H9 (cell line): ENCODE results near the gene TSPEAR. TPM values are rescaled to one million over a fixed set of nuclear protein-coding genes. Genes with fewer than 3 reads are reported as not detected.

ENCODE experiments used
- DNase-seq: peaks from one replicate; pipeline ENCODE4 v3.0.0-alpha.2; 2017
- H2AFZ ChIP-seq: one replicate; pipeline ENCODE4 v1.6.1; 2013; ENCODE audit warnings: mild to moderate bottlenecking, low read length, control low read depth, moderate library complexity
- H2AK5ac ChIP-seq: 2 replicates; pipeline ENCODE4 v1.6.1; 2013; ENCODE audit warnings: low read length, control low read depth, mixed read lengths; ENCODE audit not compliant: insufficient read length
- H2BK120ac ChIP-seq: one replicate; pipeline ENCODE4 v1.6.1; 2013; ENCODE audit warnings: low read depth, mild to moderate bottlenecking, low read length, control low read depth, inconsistent platforms; ENCODE audit not compliant: poor library complexity, severe bottlenecking
- H2BK12ac ChIP-seq: 2 replicates; pipeline ENCODE4 v1.6.1; 2013; ENCODE audit warnings: low read length, control low read depth, mixed read lengths, low read depth; ENCODE audit not compliant: insufficient read length
- H2BK15ac ChIP-seq: 2 replicates; pipeline ENCODE4 v1.6.1; 2013; ENCODE audit warnings: low read depth, low read length, control low read depth
- H2BK20ac ChIP-seq: one replicate; pipeline ENCODE4 v1.6.1; 2013; ENCODE audit warnings: low read depth, mild to moderate bottlenecking, low read length, control low read depth, inconsistent platforms; ENCODE audit not compliant: poor library complexity, severe bottlenecking
- H2BK5ac ChIP-seq: 2 replicates; pipeline ENCODE4 v1.6.1; 2013; ENCODE audit warnings: low read length, control low read depth, mixed read lengths; ENCODE audit not compliant: insufficient read length
- H3K14ac ChIP-seq: 2 replicates; pipeline ENCODE4 v1.6.1; 2013; ENCODE audit warnings: low read length, control low read depth; ENCODE audit not compliant: insufficient read depth
- H3K18ac ChIP-seq: 2 replicates; pipeline ENCODE4 v1.6.1; 2013; ENCODE audit warnings: low read depth, mild to moderate bottlenecking, mixed read lengths, low read length, control low read depth; ENCODE audit not compliant: insufficient read length
- H3K23ac ChIP-seq: 2 replicates; pipeline ENCODE4 v1.6.1; 2013; ENCODE audit warnings: low read length, control low read depth, mixed read lengths, low read depth; ENCODE audit not compliant: insufficient read length
- H3K23me2 ChIP-seq: 2 replicates; pipeline ENCODE4 v1.6.1; 2013; ENCODE audit warnings: low read depth, mild to moderate bottlenecking, mixed read lengths, low read length, control low read depth; ENCODE audit not compliant: insufficient read length, poor library complexity, severe bottlenecking
- H3K27ac ChIP-seq: 2 replicates; pipeline ENCODE4 v1.5.1; 2013; ENCODE audit warnings: low read length, control low read depth, mixed read lengths, low read depth; ENCODE audit not compliant: insufficient read length
- H3K27me3 ChIP-seq: 2 replicates; pipeline ENCODE4 v1.6.1; 2013; ENCODE audit warnings: low read length, control low read depth, inconsistent platforms; ENCODE audit not compliant: insufficient read depth
- H3K4ac ChIP-seq: 2 replicates; pipeline ENCODE4 v1.6.1; 2013; ENCODE audit warnings: low read depth, mild to moderate bottlenecking, control low read depth, inconsistent platforms, low read length, moderate library complexity
- H3K4me1 ChIP-seq: 2 replicates; pipeline ENCODE4 v1.6.1; 2013; ENCODE audit warnings: low read length, control low read depth, inconsistent platforms; ENCODE audit not compliant: insufficient read depth
- H3K4me2 ChIP-seq: 2 replicates; pipeline ENCODE4 v1.6.1; 2013; ENCODE audit warnings: low read length, control low read depth, mixed read lengths; ENCODE audit not compliant: insufficient read length, insufficient read depth
- H3K56ac ChIP-seq: 2 replicates; pipeline ENCODE4 v1.6.1; 2013; ENCODE audit warnings: low read depth, mild to moderate bottlenecking, mixed read lengths, low read length, control low read depth; ENCODE audit not compliant: insufficient read length
- H3K79me1 ChIP-seq: 2 replicates; pipeline ENCODE4 v1.6.1; 2013; ENCODE audit warnings: low read depth, mild to moderate bottlenecking, moderate library complexity, low read length, control low read depth, inconsistent platforms; ENCODE audit not compliant: insufficient read depth, poor library complexity, severe bottlenecking
- H3K79me2 ChIP-seq: 2 replicates; pipeline ENCODE4 v1.6.1; 2013; ENCODE audit warnings: low read length, control low read depth, inconsistent platforms; ENCODE audit not compliant: insufficient read depth
- H3K9ac ChIP-seq: 2 replicates; pipeline ENCODE4 v1.6.1; 2013; ENCODE audit warnings: low read length, control low read depth, mixed read lengths; ENCODE audit not compliant: insufficient read length; ENCODE audit errors: extremely low read depth
- H3K9me3 ChIP-seq: one replicate; pipeline ENCODE4 v1.6.1; 2013; ENCODE audit warnings: low read depth, low read length, inconsistent platforms; ENCODE audit not compliant: control insufficient read depth
- H3T11ph ChIP-seq: one replicate; pipeline ENCODE4 v1.6.1; 2013; ENCODE audit warnings: mild to moderate bottlenecking, low read length, control low read depth, inconsistent platforms
- H4K20me1 ChIP-seq: one replicate; pipeline ENCODE4 v1.6.1; 2013; ENCODE audit not compliant: control insufficient read depth, insufficient read length, insufficient read depth
- H4K5ac ChIP-seq: 2 replicates; pipeline ENCODE4 v1.6.1; 2013; ENCODE audit warnings: low read depth, mild to moderate bottlenecking, mixed read lengths, low read length, control low read depth; ENCODE audit not compliant: insufficient read length
- H4K8ac ChIP-seq: replicated peaks from 2 replicates; pipeline ENCODE4 v1.6.1; 2013; ENCODE audit warnings: low read length, control low read depth, mixed read lengths, low read depth; ENCODE audit not compliant: insufficient read length
- H4K91ac ChIP-seq: 2 replicates; pipeline ENCODE4 v1.6.1; 2013; ENCODE audit warnings: low read depth, mild to moderate bottlenecking, moderate library complexity, mixed read lengths, low read length, control low read depth; ENCODE audit not compliant: insufficient read length
- H3K27ac Mint-ChIP-seq, 3 experiments: 2 replicates in 2 of 3; 3 replicates in 1 of 3; pipeline ENCODE4 v1.8.0; 2020 to 2021; ENCODE audit warnings: mixed read lengths in 3 of 3, mild to moderate bottlenecking in 1 of 3, moderate library complexity in 1 of 3
- H3K27me3 Mint-ChIP-seq: 2 replicates; pipeline ENCODE4 v1.8.0; 2021; ENCODE audit warnings: low read depth, mild to moderate bottlenecking, moderate library complexity, mixed read lengths
- H3K36me3 Mint-ChIP-seq, 3 experiments: 2 replicates in 2 of 3; 3 replicates in 1 of 3; pipeline ENCODE4 v1.8.0; 2020 to 2021; ENCODE audit warnings: low read depth in 3 of 3, mixed read lengths in 3 of 3; ENCODE audit not compliant: insufficient read depth in 1 of 3
- H3K4me1 Mint-ChIP-seq, 2 experiments: 2 replicates each; pipeline ENCODE4 v1.8.0; 2020; ENCODE audit warnings: mixed read lengths in 2 of 2
- H3K4me3 Mint-ChIP-seq, 2 experiments: 2 replicates in 1 of 2; 3 replicates in 1 of 2; pipeline ENCODE4 v1.8.0; 2020 to 2021; ENCODE audit warnings: mild to moderate bottlenecking in 2 of 2, mixed read lengths in 2 of 2, moderate library complexity in 1 of 2
- H3K9me3 Mint-ChIP-seq, 2 experiments: 2 replicates in 1 of 2; 3 replicates in 1 of 2; pipeline ENCODE4 v1.8.0; 2020; ENCODE audit warnings: mild to moderate bottlenecking in 2 of 2, mixed read lengths in 2 of 2, moderate library complexity in 1 of 2
- WGBS: extraction: QIAGEN DNeasy Blood & Tissue Kit; methylation state at CpG from one replicate; pipeline ENCODE4 v1.1.7; 2013; ENCODE audit warnings: missing lambda C conversion rate, low lambda C conversion rate, mixed read lengths; ENCODE audit not compliant: insufficient read length; ENCODE audit errors: extremely low coverage; 5-methylcytosine and 5-hydroxymethylcytosine counted together
- total RNA-seq: library from RNA; stranded (reverse); gene quantifications from 2 replicates; pipeline ENCODE4 v1.2.1, GENCODE V29; 2021
- TF ChIP-seq, protein P1 (sequence below): fragments of 200-600 bp; sonication (generic); conservative IDR thresholded peaks from 3 replicates; pipeline ENCODE4 v1.8.0; 2021; ENCODE audit warnings: antibody characterized with exemption, mild to moderate bottlenecking

The TSPEAR gene
- total RNA-seq, 1 experiment from 2014 or later = 1.3 TPM

DNA sequence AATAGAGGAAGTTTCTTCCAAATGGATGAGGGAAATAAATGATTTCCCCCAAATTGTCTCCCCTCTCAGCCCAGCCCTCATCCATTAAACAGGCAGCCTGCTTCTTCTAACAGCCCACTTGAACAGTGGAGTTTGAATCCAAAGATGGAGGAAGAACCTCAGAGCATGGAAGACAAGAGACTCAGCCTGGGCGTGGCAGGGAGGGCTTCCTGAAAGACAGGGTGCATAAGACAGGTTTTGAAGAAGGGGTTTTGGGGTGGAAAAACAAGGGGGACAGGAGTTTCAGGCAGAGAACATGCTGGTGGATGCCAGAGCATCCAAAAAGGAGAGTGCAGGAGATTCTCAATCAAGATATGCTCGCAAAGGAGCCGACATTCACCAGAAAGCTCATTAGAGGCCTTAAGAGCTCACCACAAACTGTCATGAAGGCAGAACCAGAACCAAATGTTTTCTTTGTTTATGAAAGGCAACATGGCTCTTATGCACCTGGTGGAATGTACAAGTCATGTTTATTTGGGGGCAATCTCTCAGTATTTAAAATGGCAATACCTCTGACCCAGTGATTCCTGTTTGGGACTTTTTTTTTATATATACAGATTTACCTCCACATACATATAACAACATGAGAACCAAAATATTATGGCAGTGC is 26.5 kb upstream of the TSPEAR start:
- Histone ChIP-seq H3K14ac (no peak overlapping the region), H3K23ac (no peak overlapping the region), H3K4me2 (no peak overlapping the region), H2BK5ac (no peak overlapping the region), H3K56ac (no peak overlapping the region), H3K18ac (no peak overlapping the region), H3K27me3 (no peaks in the 10 kb centered on the region), H3K23me2 (no peaks in the 10 kb centered on the region), H2BK120ac (no peak overlapping the region), H3T11ph (no peak overlapping the region), H2BK20ac (no peak overlapping the region), H4K5ac (no peak overlapping the region), H3K9ac (no peak overlapping the region), H4K8ac (no peak overlapping the region), H2BK15ac (no peak overlapping the region), H4K91ac (no peak overlapping the region), H2AFZ (no peak overlapping the region), H3K4ac (no peak overlapping the region), H4K20me1 (no peaks in the 10 kb centered on the region), H2AK5ac (no peak overlapping the region), H3K9me3 (no peaks in the 10 kb centered on the region), H3K79me2 (no peaks in the 10 kb centered on the region), H3K27ac (no peak overlapping the region), H3K4me1 (no peaks in the 10 kb centered on the region), H3K79me1 (no peaks in the 10 kb centered on the region), H2BK12ac (no peak overlapping the region)
- Mint-ChIP-seq H3K9me3 (no peaks in the 10 kb centered on the region; a peak in 1 of 5 replicates), H3K27me3 (peaks cover 9% of the 10 kb centered on the region), H3K4me3 (no peak overlapping the region), H3K27ac (no peak overlapping the region), H3K4me1 (peaks cover 52% of the 10 kb centered on the region in 2 experiments), H3K36me3 (peaks cover 0 to 2% (median 0%) of the 10 kb centered on the region in 3 experiments; a peak in 2 of 7 replicates)
- WGBS = no CpG with 5 or more reads among the region's 3 CpGs
- DNase-seq = peak; percentile 26
- TF ChIP-seq, protein P1, sequence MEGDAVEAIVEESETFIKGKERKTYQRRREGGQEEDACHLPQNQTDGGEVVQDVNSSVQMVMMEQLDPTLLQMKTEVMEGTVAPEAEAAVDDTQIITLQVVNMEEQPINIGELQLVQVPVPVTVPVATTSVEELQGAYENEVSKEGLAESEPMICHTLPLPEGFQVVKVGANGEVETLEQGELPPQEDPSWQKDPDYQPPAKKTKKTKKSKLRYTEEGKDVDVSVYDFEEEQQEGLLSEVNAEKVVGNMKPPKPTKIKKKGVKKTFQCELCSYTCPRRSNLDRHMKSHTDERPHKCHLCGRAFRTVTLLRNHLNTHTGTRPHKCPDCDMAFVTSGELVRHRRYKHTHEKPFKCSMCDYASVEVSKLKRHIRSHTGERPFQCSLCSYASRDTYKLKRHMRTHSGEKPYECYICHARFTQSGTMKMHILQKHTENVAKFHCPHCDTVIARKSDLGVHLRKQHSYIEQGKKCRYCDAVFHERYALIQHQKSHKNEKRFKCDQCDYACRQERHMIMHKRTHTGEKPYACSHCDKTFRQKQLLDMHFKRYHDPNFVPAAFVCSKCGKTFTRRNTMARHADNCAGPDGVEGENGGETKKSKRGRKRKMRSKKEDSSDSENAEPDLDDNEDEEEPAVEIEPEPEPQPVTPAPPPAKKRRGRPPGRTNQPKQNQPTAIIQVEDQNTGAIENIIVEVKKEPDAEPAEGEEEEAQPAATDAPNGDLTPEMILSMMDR = no peak
